Measurements from ENCODE around the gene MAP3K20. TPM values are rescaled to one million over a fixed set of nuclear protein-coding genes. Genes with fewer than 3 reads are reported as not detected.

MAP3K20 gene
- total and polyA plus RNA-seq, 2 experiments from 2014 or later, result 7.6 to 9.6 TPM

DNA sequence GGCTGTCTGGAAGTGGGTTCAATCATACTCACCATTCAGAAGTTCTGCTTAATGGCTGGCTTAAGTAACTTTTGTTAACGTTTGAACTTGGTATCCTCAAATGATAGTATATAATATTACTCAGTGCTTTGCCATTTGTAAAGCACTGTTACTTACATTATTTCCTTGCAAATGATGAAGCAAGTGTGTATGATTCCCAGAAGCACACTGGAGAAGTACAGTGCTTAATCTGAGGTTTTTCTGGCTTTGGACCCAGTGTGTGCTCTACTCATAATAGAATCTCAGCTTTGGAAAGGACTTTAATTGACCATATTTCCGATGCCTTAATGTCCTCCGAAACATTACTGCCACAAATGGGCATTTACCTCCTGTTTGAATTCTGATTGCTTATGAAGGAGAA, 63.3 kb downstream of the MAP3K20 start:
- ATAC-seq, result no peak
- Histone ChIP-seq H3K27me3 (ENCODE audit: insufficient read depth) (no peaks in the 10 kb centered on the region), H3K36me3 (ENCODE audit: insufficient read depth) (peaks cover 3% of the 10 kb centered on the region; the same call in 1 of the 2 replicates), H2AFZ (no peak overlapping the region), H3K4me2 (no peak overlapping the region), H3K4me1 (ENCODE audit: insufficient read depth) (peaks cover 26% of the 10 kb centered on the region), H3K9me2 (ENCODE audit: insufficient read depth) (no peaks in the 10 kb centered on the region), H3K79me2 (replicated peaks; ENCODE audit: insufficient read depth) (no peaks in the 10 kb centered on the region), H4K20me1 (replicated peaks; ENCODE audit: insufficient read depth) (no peaks in the 10 kb centered on the region), H3K4me3 (no peak overlapping the region), H3F3A (replicated peaks; ENCODE audit: low read depth) (no peaks in the 10 kb centered on the region), H3K27ac (ENCODE audit: low read depth) (no peak overlapping the region)
- Mint-ChIP-seq H3K4me1 (peaks cover 30% of the 10 kb centered on the region), H3K9me3 (peaks cover 23% of the 10 kb centered on the region), H3K4me3 (no peak overlapping the region), H3K27ac (no peak overlapping the region), H3K27me3 (ENCODE audit: insufficient read depth, low read depth, poor library complexity) (no peaks in the 10 kb centered on the region), H3K36me3 (ENCODE audit: low read depth) (peaks cover 26% of the 10 kb centered on the region)
- no peak for DNase-seq (ENCODE audit: low spot score)
- TF ChIP-seq, protein P1, sequence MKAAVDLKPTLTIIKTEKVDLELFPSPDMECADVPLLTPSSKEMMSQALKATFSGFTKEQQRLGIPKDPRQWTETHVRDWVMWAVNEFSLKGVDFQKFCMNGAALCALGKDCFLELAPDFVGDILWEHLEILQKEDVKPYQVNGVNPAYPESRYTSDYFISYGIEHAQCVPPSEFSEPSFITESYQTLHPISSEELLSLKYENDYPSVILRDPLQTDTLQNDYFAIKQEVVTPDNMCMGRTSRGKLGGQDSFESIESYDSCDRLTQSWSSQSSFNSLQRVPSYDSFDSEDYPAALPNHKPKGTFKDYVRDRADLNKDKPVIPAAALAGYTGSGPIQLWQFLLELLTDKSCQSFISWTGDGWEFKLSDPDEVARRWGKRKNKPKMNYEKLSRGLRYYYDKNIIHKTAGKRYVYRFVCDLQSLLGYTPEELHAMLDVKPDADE (IDR thresholded peaks at IDR 0.05), result no peak
- TF ChIP-seq CREB1 (CRISPR knock-in tag; IDR thresholded peaks at IDR 0.05; ENCODE audit: low read depth) (no peak), STAT1 (IDR thresholded peaks at IDR 0.05; ENCODE audit: unreplicated experiment) (no peak), NANOG (IDR thresholded peaks at IDR 0.05; ENCODE audit: borderline replicate concordance) (no peak), JUNB (IDR thresholded peaks at IDR 0.05; ENCODE audit: unreplicated experiment) (no peak)

DNA sequence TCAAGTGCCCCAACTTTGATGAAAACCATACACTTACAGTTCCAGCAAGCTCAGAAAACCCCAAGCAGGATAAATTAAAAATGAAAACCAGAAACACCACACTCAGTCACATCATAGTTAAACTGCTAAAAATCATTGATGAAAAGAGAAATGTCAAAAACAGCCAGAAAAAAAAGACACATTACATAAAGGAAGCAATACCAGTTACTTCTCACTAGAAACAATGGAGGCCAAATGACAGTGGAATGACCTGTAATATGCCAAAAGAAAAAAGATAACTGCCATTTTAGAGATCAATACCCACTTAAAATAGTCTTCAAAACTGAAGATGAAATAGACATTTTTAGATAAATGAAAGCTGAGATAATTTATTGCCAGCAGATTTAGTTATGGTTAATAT, 66.0 kb downstream of the MAP3K20 start:
- Histone ChIP-seq H3F3A (replicated peaks; ENCODE audit: low read depth) (no peaks in the 10 kb centered on the region), H3K4me3 (no peak overlapping the region), H2AFZ (no peak overlapping the region), H3K9me2 (ENCODE audit: insufficient read depth) (no peaks in the 10 kb centered on the region), H3K27ac (ENCODE audit: low read depth) (no peak overlapping the region), H3K36me3 (ENCODE audit: insufficient read depth) (peaks cover 3% of the 10 kb centered on the region; the same call in 1 of the 2 replicates), H3K4me2 (no peak overlapping the region), H3K27me3 (ENCODE audit: insufficient read depth) (no peaks in the 10 kb centered on the region), H3K4me1 (ENCODE audit: insufficient read depth) (peaks cover 2% of the 10 kb centered on the region), H4K20me1 (replicated peaks; ENCODE audit: insufficient read depth) (no peaks in the 10 kb centered on the region), H3K79me2 (replicated peaks; ENCODE audit: insufficient read depth) (no peaks in the 10 kb centered on the region)
- TF ChIP-seq, protein P2, sequence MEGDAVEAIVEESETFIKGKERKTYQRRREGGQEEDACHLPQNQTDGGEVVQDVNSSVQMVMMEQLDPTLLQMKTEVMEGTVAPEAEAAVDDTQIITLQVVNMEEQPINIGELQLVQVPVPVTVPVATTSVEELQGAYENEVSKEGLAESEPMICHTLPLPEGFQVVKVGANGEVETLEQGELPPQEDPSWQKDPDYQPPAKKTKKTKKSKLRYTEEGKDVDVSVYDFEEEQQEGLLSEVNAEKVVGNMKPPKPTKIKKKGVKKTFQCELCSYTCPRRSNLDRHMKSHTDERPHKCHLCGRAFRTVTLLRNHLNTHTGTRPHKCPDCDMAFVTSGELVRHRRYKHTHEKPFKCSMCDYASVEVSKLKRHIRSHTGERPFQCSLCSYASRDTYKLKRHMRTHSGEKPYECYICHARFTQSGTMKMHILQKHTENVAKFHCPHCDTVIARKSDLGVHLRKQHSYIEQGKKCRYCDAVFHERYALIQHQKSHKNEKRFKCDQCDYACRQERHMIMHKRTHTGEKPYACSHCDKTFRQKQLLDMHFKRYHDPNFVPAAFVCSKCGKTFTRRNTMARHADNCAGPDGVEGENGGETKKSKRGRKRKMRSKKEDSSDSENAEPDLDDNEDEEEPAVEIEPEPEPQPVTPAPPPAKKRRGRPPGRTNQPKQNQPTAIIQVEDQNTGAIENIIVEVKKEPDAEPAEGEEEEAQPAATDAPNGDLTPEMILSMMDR (conservative IDR thresholded peaks at IDR 0.05; ENCODE audit: low read depth in 2 of 2), result no peak
- TF ChIP-seq CREB1 (CRISPR knock-in tag; IDR thresholded peaks at IDR 0.05; ENCODE audit: low read depth), result no peak
- TF ChIP-seq, protein P3, sequence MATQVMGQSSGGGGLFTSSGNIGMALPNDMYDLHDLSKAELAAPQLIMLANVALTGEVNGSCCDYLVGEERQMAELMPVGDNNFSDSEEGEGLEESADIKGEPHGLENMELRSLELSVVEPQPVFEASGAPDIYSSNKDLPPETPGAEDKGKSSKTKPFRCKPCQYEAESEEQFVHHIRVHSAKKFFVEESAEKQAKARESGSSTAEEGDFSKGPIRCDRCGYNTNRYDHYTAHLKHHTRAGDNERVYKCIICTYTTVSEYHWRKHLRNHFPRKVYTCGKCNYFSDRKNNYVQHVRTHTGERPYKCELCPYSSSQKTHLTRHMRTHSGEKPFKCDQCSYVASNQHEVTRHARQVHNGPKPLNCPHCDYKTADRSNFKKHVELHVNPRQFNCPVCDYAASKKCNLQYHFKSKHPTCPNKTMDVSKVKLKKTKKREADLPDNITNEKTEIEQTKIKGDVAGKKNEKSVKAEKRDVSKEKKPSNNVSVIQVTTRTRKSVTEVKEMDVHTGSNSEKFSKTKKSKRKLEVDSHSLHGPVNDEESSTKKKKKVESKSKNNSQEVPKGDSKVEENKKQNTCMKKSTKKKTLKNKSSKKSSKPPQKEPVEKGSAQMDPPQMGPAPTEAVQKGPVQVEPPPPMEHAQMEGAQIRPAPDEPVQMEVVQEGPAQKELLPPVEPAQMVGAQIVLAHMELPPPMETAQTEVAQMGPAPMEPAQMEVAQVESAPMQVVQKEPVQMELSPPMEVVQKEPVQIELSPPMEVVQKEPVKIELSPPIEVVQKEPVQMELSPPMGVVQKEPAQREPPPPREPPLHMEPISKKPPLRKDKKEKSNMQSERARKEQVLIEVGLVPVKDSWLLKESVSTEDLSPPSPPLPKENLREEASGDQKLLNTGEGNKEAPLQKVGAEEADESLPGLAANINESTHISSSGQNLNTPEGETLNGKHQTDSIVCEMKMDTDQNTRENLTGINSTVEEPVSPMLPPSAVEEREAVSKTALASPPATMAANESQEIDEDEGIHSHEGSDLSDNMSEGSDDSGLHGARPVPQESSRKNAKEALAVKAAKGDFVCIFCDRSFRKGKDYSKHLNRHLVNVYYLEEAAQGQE (IDR thresholded peaks at IDR 0.05; ENCODE audit: unreplicated experiment), result no peak
- no peak for TF ChIP-seq ZNF114 (CRISPR knock-in tag; IDR thresholded peaks at IDR 0.05)
- no peak for TF ChIP-seq JUNB (IDR thresholded peaks at IDR 0.05; ENCODE audit: unreplicated experiment)
- TF ChIP-seq EZH2 (IDR thresholded peaks at IDR 0.05; ENCODE audit: low read depth, unreplicated experiment), result no peak
- peaks cover 23% of the 10 kb centered on the region for H3K9me3 Mint-ChIP-seq
- ATAC-seq (no peak), DNase-seq (ENCODE audit: low spot score) (no peak)
- H3K4me3 Mint-ChIP-seq, result no peak overlapping the region
- peaks cover 26% of the 10 kb centered on the region for H3K36me3 Mint-ChIP-seq (ENCODE audit: low read depth)
- no peak overlapping the region for H3K27ac Mint-ChIP-seq
- peaks cover 9% of the 10 kb centered on the region for H3K4me1 Mint-ChIP-seq
- no peaks in the 10 kb centered on the region for H3K27me3 Mint-ChIP-seq (ENCODE audit: insufficient read depth, low read depth, poor library complexity)
